H9 (cell line): Measurements from ENCODE around the gene NADSYN1. TPM values are rescaled to one million over a fixed set of nuclear protein-coding genes. Genes with fewer than 3 reads are reported as not detected.

ENCODE experiments used
- DNase-seq: peaks from one replicate; pipeline ENCODE4 v3.0.0-alpha.2; 2017
- H2AFZ ChIP-seq: one replicate; pipeline ENCODE4 v1.6.1; 2013; ENCODE audit warnings: mild to moderate bottlenecking, low read length, control low read depth, moderate library complexity
- H2AK5ac ChIP-seq: 2 replicates; pipeline ENCODE4 v1.6.1; 2013; ENCODE audit warnings: low read length, control low read depth, mixed read lengths; ENCODE audit not compliant: insufficient read length
- H2BK120ac ChIP-seq: one replicate; pipeline ENCODE4 v1.6.1; 2013; ENCODE audit warnings: low read depth, mild to moderate bottlenecking, low read length, control low read depth, inconsistent platforms; ENCODE audit not compliant: poor library complexity, severe bottlenecking
- H2BK12ac ChIP-seq: 2 replicates; pipeline ENCODE4 v1.6.1; 2013; ENCODE audit warnings: low read length, control low read depth, mixed read lengths, low read depth; ENCODE audit not compliant: insufficient read length
- H2BK15ac ChIP-seq: 2 replicates; pipeline ENCODE4 v1.6.1; 2013; ENCODE audit warnings: low read depth, low read length, control low read depth
- H2BK20ac ChIP-seq: one replicate; pipeline ENCODE4 v1.6.1; 2013; ENCODE audit warnings: low read depth, mild to moderate bottlenecking, low read length, control low read depth, inconsistent platforms; ENCODE audit not compliant: poor library complexity, severe bottlenecking
- H2BK5ac ChIP-seq: 2 replicates; pipeline ENCODE4 v1.6.1; 2013; ENCODE audit warnings: low read length, control low read depth, mixed read lengths; ENCODE audit not compliant: insufficient read length
- H3K14ac ChIP-seq: 2 replicates; pipeline ENCODE4 v1.6.1; 2013; ENCODE audit warnings: low read length, control low read depth; ENCODE audit not compliant: insufficient read depth
- H3K18ac ChIP-seq: 2 replicates; pipeline ENCODE4 v1.6.1; 2013; ENCODE audit warnings: low read depth, mild to moderate bottlenecking, mixed read lengths, low read length, control low read depth; ENCODE audit not compliant: insufficient read length
- H3K23ac ChIP-seq: 2 replicates; pipeline ENCODE4 v1.6.1; 2013; ENCODE audit warnings: low read length, control low read depth, mixed read lengths, low read depth; ENCODE audit not compliant: insufficient read length
- H3K23me2 ChIP-seq: 2 replicates; pipeline ENCODE4 v1.6.1; 2013; ENCODE audit warnings: low read depth, mild to moderate bottlenecking, mixed read lengths, low read length, control low read depth; ENCODE audit not compliant: insufficient read length, poor library complexity, severe bottlenecking
- H3K27ac ChIP-seq: 2 replicates; pipeline ENCODE4 v1.5.1; 2013; ENCODE audit warnings: low read length, control low read depth, mixed read lengths, low read depth; ENCODE audit not compliant: insufficient read length
- H3K27me3 ChIP-seq: 2 replicates; pipeline ENCODE4 v1.6.1; 2013; ENCODE audit warnings: low read length, control low read depth, inconsistent platforms; ENCODE audit not compliant: insufficient read depth
- H3K4ac ChIP-seq: 2 replicates; pipeline ENCODE4 v1.6.1; 2013; ENCODE audit warnings: low read depth, mild to moderate bottlenecking, control low read depth, inconsistent platforms, low read length, moderate library complexity
- H3K4me1 ChIP-seq: 2 replicates; pipeline ENCODE4 v1.6.1; 2013; ENCODE audit warnings: low read length, control low read depth, inconsistent platforms; ENCODE audit not compliant: insufficient read depth
- H3K4me2 ChIP-seq: 2 replicates; pipeline ENCODE4 v1.6.1; 2013; ENCODE audit warnings: low read length, control low read depth, mixed read lengths; ENCODE audit not compliant: insufficient read length, insufficient read depth
- H3K56ac ChIP-seq: 2 replicates; pipeline ENCODE4 v1.6.1; 2013; ENCODE audit warnings: low read depth, mild to moderate bottlenecking, mixed read lengths, low read length, control low read depth; ENCODE audit not compliant: insufficient read length
- H3K79me1 ChIP-seq: 2 replicates; pipeline ENCODE4 v1.6.1; 2013; ENCODE audit warnings: low read depth, mild to moderate bottlenecking, moderate library complexity, low read length, control low read depth, inconsistent platforms; ENCODE audit not compliant: insufficient read depth, poor library complexity, severe bottlenecking
- H3K79me2 ChIP-seq: 2 replicates; pipeline ENCODE4 v1.6.1; 2013; ENCODE audit warnings: low read length, control low read depth, inconsistent platforms; ENCODE audit not compliant: insufficient read depth
- H3K9ac ChIP-seq: 2 replicates; pipeline ENCODE4 v1.6.1; 2013; ENCODE audit warnings: low read length, control low read depth, mixed read lengths; ENCODE audit not compliant: insufficient read length; ENCODE audit errors: extremely low read depth
- H3K9me3 ChIP-seq: one replicate; pipeline ENCODE4 v1.6.1; 2013; ENCODE audit warnings: low read depth, low read length, inconsistent platforms; ENCODE audit not compliant: control insufficient read depth
- H3T11ph ChIP-seq: one replicate; pipeline ENCODE4 v1.6.1; 2013; ENCODE audit warnings: mild to moderate bottlenecking, low read length, control low read depth, inconsistent platforms
- H4K20me1 ChIP-seq: one replicate; pipeline ENCODE4 v1.6.1; 2013; ENCODE audit not compliant: control insufficient read depth, insufficient read length, insufficient read depth
- H4K5ac ChIP-seq: 2 replicates; pipeline ENCODE4 v1.6.1; 2013; ENCODE audit warnings: low read depth, mild to moderate bottlenecking, mixed read lengths, low read length, control low read depth; ENCODE audit not compliant: insufficient read length
- H4K8ac ChIP-seq: replicated peaks from 2 replicates; pipeline ENCODE4 v1.6.1; 2013; ENCODE audit warnings: low read length, control low read depth, mixed read lengths, low read depth; ENCODE audit not compliant: insufficient read length
- H4K91ac ChIP-seq: 2 replicates; pipeline ENCODE4 v1.6.1; 2013; ENCODE audit warnings: low read depth, mild to moderate bottlenecking, moderate library complexity, mixed read lengths, low read length, control low read depth; ENCODE audit not compliant: insufficient read length
- H3K27ac Mint-ChIP-seq, 3 experiments: 2 replicates in 2 of 3; 3 replicates in 1 of 3; pipeline ENCODE4 v1.8.0; 2020 to 2021; ENCODE audit warnings: mixed read lengths in 3 of 3, mild to moderate bottlenecking in 1 of 3, moderate library complexity in 1 of 3
- H3K27me3 Mint-ChIP-seq: 2 replicates; pipeline ENCODE4 v1.8.0; 2021; ENCODE audit warnings: low read depth, mild to moderate bottlenecking, moderate library complexity, mixed read lengths
- H3K36me3 Mint-ChIP-seq, 3 experiments: 2 replicates in 2 of 3; 3 replicates in 1 of 3; pipeline ENCODE4 v1.8.0; 2020 to 2021; ENCODE audit warnings: low read depth in 3 of 3, mixed read lengths in 3 of 3; ENCODE audit not compliant: insufficient read depth in 1 of 3
- H3K4me1 Mint-ChIP-seq, 2 experiments: 2 replicates each; pipeline ENCODE4 v1.8.0; 2020; ENCODE audit warnings: mixed read lengths in 2 of 2
- H3K4me3 Mint-ChIP-seq, 2 experiments: 2 replicates in 1 of 2; 3 replicates in 1 of 2; pipeline ENCODE4 v1.8.0; 2020 to 2021; ENCODE audit warnings: mild to moderate bottlenecking in 2 of 2, mixed read lengths in 2 of 2, moderate library complexity in 1 of 2
- H3K9me3 Mint-ChIP-seq, 2 experiments: 2 replicates in 1 of 2; 3 replicates in 1 of 2; pipeline ENCODE4 v1.8.0; 2020; ENCODE audit warnings: mild to moderate bottlenecking in 2 of 2, mixed read lengths in 2 of 2, moderate library complexity in 1 of 2
- CTCF ChIP-seq: fragments of 200-600 bp; sonication (generic); conservative IDR thresholded peaks from 3 replicates; pipeline ENCODE4 v1.8.0; 2021; ENCODE audit warnings: antibody characterized with exemption, mild to moderate bottlenecking
- WGBS: extraction: QIAGEN DNeasy Blood & Tissue Kit; methylation state at CpG from one replicate; pipeline ENCODE4 v1.1.7; 2013; ENCODE audit warnings: missing lambda C conversion rate, low lambda C conversion rate, mixed read lengths; ENCODE audit not compliant: insufficient read length; ENCODE audit errors: extremely low coverage; 5-methylcytosine and 5-hydroxymethylcytosine counted together
- total RNA-seq: library from RNA; stranded (reverse); gene quantifications from 2 replicates; pipeline ENCODE4 v1.2.1, GENCODE V29; 2021

NADSYN1 gene
- total RNA-seq, 1 experiment from 2014 or later, result 44.2 TPM

GRCh38 chr11:71423181-71423790 is 29.7 kb upstream of the NADSYN1 start:
- no peak overlapping the region for H3K9ac ChIP-seq
- H3T11ph ChIP-seq, result no peak overlapping the region
- no peaks in the 10 kb centered on the region for H4K20me1 ChIP-seq
- no peak overlapping the region for H4K91ac ChIP-seq
- Mint-ChIP-seq H3K4me1 (no peaks in the 10 kb centered on the region), H3K27ac (no peak overlapping the region), H3K9me3 (peaks cover 0 to 3% of the 10 kb centered on the region in 2 experiments; a peak in 1 of 5 replicates), H3K4me3 (no peak overlapping the region), H3K36me3 (no peaks in the 10 kb centered on the region), H3K27me3 (peaks cover 2% of the 10 kb centered on the region)
- no peak overlapping the region; the same call in 1 of the 2 replicates for H3K14ac ChIP-seq
- no peak overlapping the region for H2AK5ac ChIP-seq
- no peaks in the 10 kb centered on the region for H3K27me3 ChIP-seq
- TF ChIP-seq CTCF, result no peak
- WGBS, result no CpG with 5 or more reads among the region's 7 CpGs
- no peak overlapping the region for H3K27ac ChIP-seq
- no peak overlapping the region for H2BK120ac ChIP-seq
- no peaks in the 10 kb centered on the region for H3K23me2 ChIP-seq
- H4K8ac ChIP-seq, result no peak overlapping the region
- H2AFZ ChIP-seq, result no peak overlapping the region
- H3K18ac ChIP-seq, result no peak overlapping the region
- no peaks in the 10 kb centered on the region for H3K79me1 ChIP-seq
- H3K4ac ChIP-seq, result no peak overlapping the region
- H3K9me3 ChIP-seq, result no peaks in the 10 kb centered on the region
- H2BK15ac ChIP-seq, result no peak overlapping the region
- no peak for DNase-seq
- no peaks in the 10 kb centered on the region for H3K79me2 ChIP-seq
- H2BK20ac ChIP-seq, result no peak overlapping the region
- H4K5ac ChIP-seq, result no peak overlapping the region
- no peak overlapping the region for H3K56ac ChIP-seq
- no peak overlapping the region for H3K4me2 ChIP-seq
- H2BK12ac ChIP-seq, result no peak overlapping the region
- H3K4me1 ChIP-seq, result no peaks in the 10 kb centered on the region
- no peak overlapping the region for H3K23ac ChIP-seq
- H2BK5ac ChIP-seq, result no peak overlapping the region
